Fibroblast of villous mesenchyme (primary cell): Measurements from ENCODE around the gene P2RX5. TPM values are rescaled to one million over a fixed set of nuclear protein-coding genes. Genes with fewer than 3 reads are reported as not detected.

Experiments used
- DNase-seq: peaks from one replicate; pipeline ENCODE4 v3.0.0-alpha.2; 2010; ENCODE audit warnings: low read depth
- H3K4me3 ChIP-seq: 2 replicates; pipeline ENCODE4 v1.5.1; 2011; ENCODE audit warnings: low read depth, mild to moderate bottlenecking, low read length
- total RNA-seq: library from RNA; depleted of rRNA; stranded (reverse); fragments of >200 nt; gene quantifications from 2 replicates; pipeline ENCODE4 v1.2.3, GENCODE V29; 2012
- TF ChIP-seq, protein P1 (sequence below): IDR thresholded peaks from 2 replicates; pipeline ENCODE4 v1.5.1; 2012; ENCODE audit warnings: low read depth, mild to moderate bottlenecking, low read length; ENCODE audit not compliant: insufficient read depth

Gene P2RX5
- total RNA-seq, 1 donor, result 2.2 TPM

DNA sequence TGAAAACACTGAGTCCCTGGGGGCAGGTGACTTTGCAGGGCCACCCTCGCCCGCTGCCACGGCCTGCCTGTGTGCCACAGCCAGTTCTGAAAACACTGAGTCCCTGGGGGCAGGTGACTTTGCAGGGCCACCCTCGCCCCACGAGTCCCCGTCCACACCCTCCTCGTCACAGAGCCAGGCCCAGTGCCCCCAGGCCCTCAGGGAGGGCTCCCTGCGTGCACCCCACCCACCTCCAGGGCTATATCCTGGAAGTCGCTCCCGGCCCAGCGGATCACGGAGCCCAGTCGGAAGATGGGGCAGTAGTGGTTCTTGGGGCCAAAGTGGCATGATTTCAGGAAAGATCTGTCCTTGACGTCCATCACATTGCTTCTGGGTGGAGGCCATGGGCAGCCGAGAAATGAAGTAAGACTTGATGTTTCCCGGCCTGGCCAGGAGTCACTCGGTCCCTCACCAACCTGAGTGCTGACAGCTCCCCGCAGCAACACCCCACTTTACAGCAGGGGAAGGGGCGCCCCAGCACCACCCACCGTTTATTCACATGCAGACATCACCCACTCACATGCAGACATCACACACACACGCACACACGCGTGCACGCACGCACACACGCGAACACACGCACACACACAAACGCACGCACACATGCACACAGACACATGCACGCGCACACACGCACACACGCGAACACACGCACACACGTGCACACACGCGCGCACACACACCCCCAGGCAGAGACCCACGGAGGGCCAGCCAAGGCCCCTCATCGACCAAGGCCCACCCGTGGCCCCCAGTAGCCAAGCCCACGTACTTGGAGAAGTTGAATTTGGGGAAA, 6.5 kb downstream of the P2RX5 start:
- no peak overlapping the region for H3K4me3 ChIP-seq
- DNase-seq, result no peak
- TF ChIP-seq, protein P1, sequence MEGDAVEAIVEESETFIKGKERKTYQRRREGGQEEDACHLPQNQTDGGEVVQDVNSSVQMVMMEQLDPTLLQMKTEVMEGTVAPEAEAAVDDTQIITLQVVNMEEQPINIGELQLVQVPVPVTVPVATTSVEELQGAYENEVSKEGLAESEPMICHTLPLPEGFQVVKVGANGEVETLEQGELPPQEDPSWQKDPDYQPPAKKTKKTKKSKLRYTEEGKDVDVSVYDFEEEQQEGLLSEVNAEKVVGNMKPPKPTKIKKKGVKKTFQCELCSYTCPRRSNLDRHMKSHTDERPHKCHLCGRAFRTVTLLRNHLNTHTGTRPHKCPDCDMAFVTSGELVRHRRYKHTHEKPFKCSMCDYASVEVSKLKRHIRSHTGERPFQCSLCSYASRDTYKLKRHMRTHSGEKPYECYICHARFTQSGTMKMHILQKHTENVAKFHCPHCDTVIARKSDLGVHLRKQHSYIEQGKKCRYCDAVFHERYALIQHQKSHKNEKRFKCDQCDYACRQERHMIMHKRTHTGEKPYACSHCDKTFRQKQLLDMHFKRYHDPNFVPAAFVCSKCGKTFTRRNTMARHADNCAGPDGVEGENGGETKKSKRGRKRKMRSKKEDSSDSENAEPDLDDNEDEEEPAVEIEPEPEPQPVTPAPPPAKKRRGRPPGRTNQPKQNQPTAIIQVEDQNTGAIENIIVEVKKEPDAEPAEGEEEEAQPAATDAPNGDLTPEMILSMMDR, result no peak

DNA sequence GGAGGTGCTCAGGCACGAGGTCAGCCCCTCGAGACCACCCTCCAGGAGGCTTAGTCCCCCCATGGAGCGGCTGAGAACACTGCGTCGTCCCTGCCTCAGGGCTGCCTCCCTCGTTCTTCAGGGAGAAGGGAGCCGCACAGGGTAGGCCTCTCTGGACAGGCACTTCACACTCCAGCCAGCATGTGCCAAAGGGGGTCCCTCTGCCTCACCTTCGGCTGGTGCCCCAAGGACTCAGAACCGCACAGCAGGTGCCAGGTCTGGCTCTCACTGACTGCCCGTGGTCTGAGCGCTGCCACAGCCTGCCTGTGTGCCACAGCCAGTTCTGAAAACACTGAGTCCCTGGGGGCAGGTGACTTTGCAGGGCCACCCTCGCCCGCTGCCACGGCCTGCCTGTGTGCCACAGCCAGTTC, 7.1 kb downstream of the P2RX5 start:
- H3K4me3 ChIP-seq, result no peak overlapping the region
- no peak for DNase-seq
- TF ChIP-seq, protein P1, result no peak

DNA sequence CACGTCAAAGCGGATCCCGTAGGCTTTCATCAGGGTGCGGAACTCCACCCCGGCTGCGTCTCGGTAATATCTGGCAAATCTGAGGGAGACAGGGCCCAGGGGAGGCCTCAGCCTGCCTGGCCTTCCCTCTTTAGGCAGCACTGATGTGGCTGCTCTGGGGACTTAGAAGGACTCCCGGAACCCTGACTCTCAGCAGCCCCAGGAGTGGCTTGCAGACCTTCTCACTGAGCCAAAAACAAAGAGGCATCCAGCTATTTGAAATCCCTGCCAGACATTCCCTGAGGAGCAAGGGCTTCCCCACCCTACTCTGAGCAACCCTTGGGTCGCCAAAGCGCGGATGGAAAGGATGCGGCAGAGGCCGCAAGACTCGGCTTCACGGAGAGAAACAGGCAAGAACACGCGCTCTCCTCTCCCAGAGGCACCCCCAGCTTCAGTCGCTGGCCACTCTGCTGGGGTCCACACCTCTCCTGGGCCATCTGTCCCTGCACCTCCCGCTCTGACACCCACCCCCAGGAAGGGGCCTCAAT, 7.9 kb downstream of the P2RX5 start:
- H3K4me3 ChIP-seq, result no peak overlapping the region
- TF ChIP-seq, protein P1, result no peak
- DNase-seq, result no peak

DNA sequence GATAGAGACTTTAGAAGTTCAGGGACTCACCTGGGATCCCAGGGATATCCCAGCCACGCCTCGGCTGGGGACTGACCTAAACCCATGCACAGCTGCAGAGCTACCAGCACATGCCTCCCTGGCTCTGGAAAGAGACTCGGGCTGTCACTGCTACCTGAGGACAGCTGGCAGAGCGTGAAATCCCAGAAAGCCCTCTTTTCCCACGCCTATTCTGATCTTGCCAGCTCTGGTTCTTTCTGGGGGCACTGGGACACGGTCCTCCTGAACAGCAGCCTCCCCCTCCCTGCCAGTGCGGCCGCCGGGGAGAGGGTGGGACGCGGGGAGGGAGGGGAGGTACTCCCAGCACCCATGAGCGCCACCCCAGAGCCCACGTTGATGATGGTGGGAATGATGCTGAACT, 10.8 kb downstream of the P2RX5 start:
- no peak for DNase-seq
- TF ChIP-seq, protein P1, result no peak
- H3K4me3 ChIP-seq, result no peak overlapping the region

DNA sequence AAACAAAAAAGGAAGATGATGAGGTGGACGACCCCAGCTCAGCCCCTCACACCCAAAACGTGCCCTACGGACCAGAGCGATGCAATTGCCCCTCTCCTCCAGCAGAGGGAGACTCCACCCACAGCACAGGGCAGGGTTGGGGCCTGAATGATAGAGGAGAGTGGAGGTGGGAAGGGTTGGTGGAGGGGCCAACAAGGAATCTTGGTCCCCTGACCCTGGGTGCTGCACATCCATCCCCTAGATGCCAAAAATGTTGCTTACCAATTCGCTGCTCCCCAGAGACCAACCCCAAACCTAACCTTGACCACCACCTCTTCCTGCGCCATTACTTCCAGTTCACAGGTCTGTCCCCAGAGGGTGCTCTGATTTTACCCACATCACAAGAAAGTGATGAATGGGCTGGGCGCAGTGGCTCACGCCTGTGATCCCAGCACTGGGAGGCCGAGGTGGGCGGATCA, 12.9 kb downstream of the P2RX5 start:
- DNase-seq, result peak; percentile 28
- TF ChIP-seq, protein P1, result peak; percentile 99
- H3K4me3 ChIP-seq, result no peak overlapping the region

DNA sequence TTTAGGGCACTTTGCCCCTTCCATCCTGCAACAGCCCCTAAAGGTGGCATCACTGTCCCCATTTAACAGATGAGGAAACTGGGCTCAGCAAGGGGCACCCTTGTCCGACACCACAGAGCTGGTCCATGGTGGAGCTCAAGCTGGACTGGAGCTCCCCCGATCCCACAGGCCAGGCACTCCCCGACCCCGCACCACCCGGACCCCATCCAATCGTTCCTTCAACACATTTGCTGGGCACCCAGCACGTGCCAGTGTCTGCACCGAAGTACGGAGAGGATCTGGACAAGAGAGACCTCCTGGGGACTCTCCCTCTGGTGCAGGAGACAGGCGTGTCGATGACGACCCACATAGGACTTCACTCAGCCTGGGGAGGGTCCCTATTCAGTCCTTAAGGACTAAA, 13.9 kb downstream of the P2RX5 start:
- no peak for DNase-seq
- H3K4me3 ChIP-seq, result no peak overlapping the region
- TF ChIP-seq, protein P1, result no peak

DNA sequence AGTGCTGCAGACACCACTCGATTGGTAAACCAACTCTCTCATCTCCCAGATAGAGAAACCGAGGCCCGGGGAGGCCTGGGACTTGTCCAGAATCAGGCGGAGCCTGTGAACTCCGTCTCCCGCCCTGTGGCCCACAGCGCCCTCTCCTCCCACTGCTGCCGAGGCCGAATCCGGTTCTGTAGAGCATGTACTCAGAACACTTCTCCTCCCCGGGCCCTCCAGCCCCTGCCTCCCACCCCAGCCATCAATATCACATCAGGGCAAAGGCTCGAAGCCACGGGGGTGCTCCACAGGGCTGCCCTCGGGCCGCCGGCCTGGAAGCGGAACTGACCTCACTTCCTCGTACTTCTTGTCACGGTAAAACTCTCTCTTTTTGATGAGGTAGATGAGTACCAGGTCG, 14.4 kb downstream of the P2RX5 start:
- no peak for DNase-seq
- TF ChIP-seq, protein P1, result no peak
- H3K4me3 ChIP-seq, result no peak overlapping the region
